Inflammatory macrophage (primary cell): Measurements from ENCODE around the gene LCE2A.

Experiments
- DNase-seq, 2 donors: peaks; one replicate each; pipeline ENCODE4 v3.0.0-alpha.2; 2020 to 2022

Gene LCE2A

GRCh38 chr1:152743371-152744145 lies 45.4 kb downstream of the LCE2A start:
- no peak for DNase-seq

- no peak for DNase-seq
Measured at GRCh38 chr1:152745289-152745704, 47.2 kb downstream of the LCE2A start.

GRCh38 chr1:152745765-152746444 lies 47.8 kb downstream of the LCE2A start:
- DNase-seq = no peak

GRCh38 chr1:152747831-152748230 lies 49.7 kb downstream of the LCE2A start:
- no peak for DNase-seq
